ENCODE data around the gene POLR3C. TPM values are rescaled to one million over a fixed set of nuclear protein-coding genes. Genes with fewer than 3 reads are reported as not detected.

Gene POLR3C
- total and polyA plus RNA-seq, 7 experiments from 2014 or later: 22.0 to 48.9 (median 41.5) TPM

- no peak overlapping the region for H3K27ac Mint-ChIP-seq
- H3K4me1 ChIP-seq (ENCODE audit: control insufficient read depth in 2 of 2, insufficient read depth in 2 of 2, low read length in 2 of 2): no peaks in the 10 kb centered on the region
- peaks cover 16 to 69% (median 60%) of the 10 kb centered on the region in 5 donors for H3K36me3 Mint-ChIP-seq
- H3K27ac ChIP-seq (ENCODE audit: low read depth, low read length): no peak overlapping the region
- POLR2A ChIA-PET: no interaction called here
- peaks cover 0 to 9% (median 6%) of the 10 kb centered on the region in 3 experiments for H3K9me3 ChIP-seq (ENCODE audit: control insufficient read depth in 2 of 3, low read length in 3 of 3)
- CTCF ChIA-PET: no interaction called here
- no peaks in the 10 kb centered on the region for H3K27me3 ChIP-seq (ENCODE audit: control insufficient read depth in 2 of 2, insufficient read depth in 2 of 2, low read length in 2 of 2)
- ATAC-seq: no peak
- no peaks in the 10 kb centered on the region for H3K36me3 ChIP-seq (ENCODE audit: control insufficient read depth in 2 of 3, insufficient read depth in 3 of 3, low read length in 3 of 3)
- no peak overlapping the region for H3K4me3 ChIP-seq (ENCODE audit: low read length)
- H3K27me3 Mint-ChIP-seq: no peaks in the 10 kb centered on the region
- no peak for DNase-seq
- intact Hi-C loops (cut with micrococcal nuclease): no loop called here
- H3K9me3 Mint-ChIP-seq: peaks cover 5 to 36% (median 17%) of the 10 kb centered on the region in 11 donors
- H3K4me3 Mint-ChIP-seq: peak overlapping the region in 1 of 10 donors; percentile 48
- H3K4me1 Mint-ChIP-seq: peaks cover 16 to 42% (median 20%) of the 10 kb centered on the region in 7 donors
These were observed 27.2 kb upstream of the POLR3C start for GRCh38 chr1:145796753-145797152.

GRCh38 chr1:145799806-145800205 is 24.2 kb upstream of the POLR3C start:
- no peaks in the 10 kb centered on the region for H3K27me3 Mint-ChIP-seq
- no peak overlapping the region for H3K27ac ChIP-seq (ENCODE audit: low read depth, low read length)
- peaks cover 0 to 4% of the 10 kb centered on the region in 2 donors for H3K4me1 ChIP-seq (ENCODE audit: control insufficient read depth in 2 of 2, insufficient read depth in 2 of 2, low read length in 2 of 2)
- no peaks in the 10 kb centered on the region for H3K36me3 ChIP-seq (ENCODE audit: control insufficient read depth in 2 of 3, insufficient read depth in 3 of 3, low read length in 3 of 3)
- H3K27ac Mint-ChIP-seq: no peak overlapping the region
- H3K27me3 ChIP-seq (ENCODE audit: control insufficient read depth in 2 of 2, insufficient read depth in 2 of 2, low read length in 2 of 2): no peaks in the 10 kb centered on the region
- POLR2A ChIA-PET: no interaction called here
- H3K36me3 Mint-ChIP-seq: peaks cover 16 to 58% (median 50%) of the 10 kb centered on the region in 5 donors
- H3K4me1 Mint-ChIP-seq: peaks cover 19 to 62% (median 46%) of the 10 kb centered on the region in 7 donors
- DNase-seq (no peak), ATAC-seq (no peak)
- H3K4me3 ChIP-seq (ENCODE audit: low read length): no peak overlapping the region
- CTCF ChIA-PET: no interaction called here
- H3K9me3 Mint-ChIP-seq: peaks cover 5 to 36% (median 17%) of the 10 kb centered on the region in 11 donors
- peaks cover 0 to 9% (median 6%) of the 10 kb centered on the region in 3 experiments for H3K9me3 ChIP-seq (ENCODE audit: control insufficient read depth in 2 of 3, low read length in 3 of 3)
- no peak overlapping the region for H3K4me3 Mint-ChIP-seq
- intact Hi-C loops (cut with micrococcal nuclease): no loop called here

DNA sequence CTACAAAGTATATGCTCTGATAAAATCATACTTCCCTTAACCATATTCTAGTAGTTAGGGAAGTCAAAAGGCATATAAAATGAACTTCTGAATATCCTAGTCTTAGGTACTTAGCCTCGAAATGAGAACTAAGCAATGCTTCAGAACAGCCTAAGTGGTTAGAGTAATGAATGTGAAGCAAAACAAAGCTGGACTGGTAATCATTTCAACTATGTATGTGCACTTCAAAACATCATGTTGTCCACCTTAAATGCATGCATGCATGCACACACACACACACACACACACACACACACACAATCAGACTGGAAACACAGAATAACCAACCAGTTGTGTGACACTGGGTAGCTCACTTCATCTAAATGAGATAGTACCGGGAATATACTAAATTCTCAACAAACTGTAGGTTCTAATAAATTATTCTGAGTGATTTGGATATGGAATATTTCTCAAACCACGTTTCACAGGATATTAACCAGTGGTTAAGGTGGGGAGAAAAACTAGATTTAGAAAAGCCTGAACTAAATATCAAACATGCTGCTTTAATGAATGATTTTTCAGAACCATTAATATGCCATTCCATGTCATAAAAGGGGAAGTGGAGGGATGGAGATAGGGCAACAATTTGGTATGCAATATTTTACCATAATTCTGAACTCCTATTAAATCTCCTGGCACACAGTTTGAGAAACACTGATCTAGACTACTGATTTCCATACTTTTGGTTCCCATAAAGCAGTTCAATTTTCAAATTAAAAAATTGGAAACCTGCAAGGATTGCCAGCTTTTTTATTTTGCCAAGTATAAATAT is 19.6 kb upstream of the POLR3C start:
- no peak for ATAC-seq
- Mint-ChIP-seq H3K27me3 (no peaks in the 10 kb centered on the region), H3K4me3 (peak overlapping the region in 2 of 10 donors; percentile 15 to 23), H3K36me3 (peaks cover 6 to 25% (median 14%) of the 10 kb centered on the region in 5 donors), H3K9me3 (peaks cover 0 to 6% (median 0%) of the 10 kb centered on the region in 11 donors), H3K4me1 (peaks cover 10 to 77% (median 58%) of the 10 kb centered on the region in 7 donors), H3K27ac (peak overlapping the region in 1 of 9 donors; percentile 19)
- H3K4me3 ChIP-seq (ENCODE audit: low read length): no peak overlapping the region
- POLR2A ChIA-PET: interaction anchor here (0.6 to 0.8 kb wide), 2 partner anchors 20 to 46 kb away, joined by 3 to 5 read pairs; no protein-coding TSS in a partner anchor
- H3K27me3 ChIP-seq (ENCODE audit: control insufficient read depth in 2 of 2, insufficient read depth in 2 of 2, low read length in 2 of 2): no peaks in the 10 kb centered on the region
- DNase-seq: no peak
- H3K27ac ChIP-seq (ENCODE audit: low read depth, low read length): no peak overlapping the region
- intact Hi-C loops (cut with micrococcal nuclease): no loop called here
- peaks cover 0 to 4% of the 10 kb centered on the region in 2 donors for H3K4me1 ChIP-seq (ENCODE audit: control insufficient read depth in 2 of 2, insufficient read depth in 2 of 2, low read length in 2 of 2)
- H3K36me3 ChIP-seq (ENCODE audit: control insufficient read depth in 2 of 3, insufficient read depth in 3 of 3, low read length in 3 of 3): no peaks in the 10 kb centered on the region
- CTCF ChIA-PET: no interaction called here
- no peaks in the 10 kb centered on the region for H3K9me3 ChIP-seq (ENCODE audit: control insufficient read depth in 2 of 3, low read length in 3 of 3)

DNA sequence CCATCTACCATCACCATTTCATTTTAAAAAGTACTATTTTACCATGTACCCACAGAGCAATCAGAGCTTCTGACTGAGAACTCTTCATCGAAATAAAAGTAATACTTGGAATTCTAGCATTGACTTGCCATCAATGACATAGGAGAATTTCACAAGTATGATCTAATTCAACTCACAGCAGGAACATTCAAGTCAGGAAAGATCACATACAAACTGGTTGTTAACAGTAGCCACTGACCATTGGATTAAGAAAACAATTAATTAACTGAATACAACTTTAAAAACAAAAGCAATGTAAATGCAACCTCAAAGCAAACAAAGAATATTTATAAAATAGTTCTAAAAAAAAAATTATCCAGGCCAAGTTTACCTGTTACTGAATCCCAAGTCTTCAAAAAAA is 18.9 kb upstream of the POLR3C start:
- H3K27me3 Mint-ChIP-seq: no peaks in the 10 kb centered on the region
- intact Hi-C loops (cut with micrococcal nuclease): no loop called here
- H3K4me3 Mint-ChIP-seq: peak overlapping the region in 1 of 10 donors; percentile 15
- ATAC-seq: no peak
- H3K36me3 Mint-ChIP-seq: peaks cover 0 to 18% (median 8%) of the 10 kb centered on the region in 5 donors
- H3K9me3 Mint-ChIP-seq: peaks cover 0 to 3% (median 0%) of the 10 kb centered on the region in 11 donors
- DNase-seq: no peak
- CTCF ChIA-PET: interaction anchor here (2.0 kb wide), 1 partner anchor 40 kb away, joined by 4 read pairs; the partner anchor contains the start of gene NUDT17
- peaks cover 0 to 4% of the 10 kb centered on the region in 2 donors for H3K4me1 ChIP-seq (ENCODE audit: control insufficient read depth in 2 of 2, insufficient read depth in 2 of 2, low read length in 2 of 2)
- H3K27ac ChIP-seq (ENCODE audit: low read depth, low read length): no peak overlapping the region
- H3K4me3 ChIP-seq (ENCODE audit: low read length): no peak overlapping the region
- H3K36me3 ChIP-seq (ENCODE audit: control insufficient read depth in 2 of 3, insufficient read depth in 3 of 3, low read length in 3 of 3): no peaks in the 10 kb centered on the region
- peaks cover 10 to 73% (median 58%) of the 10 kb centered on the region in 7 donors for H3K4me1 Mint-ChIP-seq
- POLR2A ChIA-PET: interaction anchor here (0.6 kb wide), 1 partner anchor 20 kb away, joined by 5 read pairs; no protein-coding TSS in a partner anchor
- no peaks in the 10 kb centered on the region for H3K9me3 ChIP-seq (ENCODE audit: control insufficient read depth in 2 of 3, low read length in 3 of 3)
- peak overlapping the region in 1 of 9 donors; percentile 19 for H3K27ac Mint-ChIP-seq
- no peaks in the 10 kb centered on the region for H3K27me3 ChIP-seq (ENCODE audit: control insufficient read depth in 2 of 2, insufficient read depth in 2 of 2, low read length in 2 of 2)

GRCh38 chr1:145806408-145806807 is 17.6 kb upstream of the POLR3C start:
- no peak overlapping the region for H3K4me3 ChIP-seq (ENCODE audit: low read length)
- H3K27me3 ChIP-seq (ENCODE audit: control insufficient read depth in 2 of 2, insufficient read depth in 2 of 2, low read length in 2 of 2): no peaks in the 10 kb centered on the region
- no peaks in the 10 kb centered on the region for H3K36me3 ChIP-seq (ENCODE audit: control insufficient read depth in 2 of 3, insufficient read depth in 3 of 3, low read length in 3 of 3)
- intact Hi-C loops (cut with micrococcal nuclease): no loop called here
- ChIA-PET POLR2A (no interaction called here), CTCF (interaction anchor here (2.0 kb wide), 1 partner anchor 39 kb away, joined by 4 read pairs; the partner anchor contains the start of gene NUDT17)
- Mint-ChIP-seq H3K4me3 (no peak overlapping the region), H3K4me1 (peaks cover 5 to 65% (median 48%) of the 10 kb centered on the region in 7 donors), H3K27me3 (no peaks in the 10 kb centered on the region), H3K9me3 (no peaks in the 10 kb centered on the region), H3K36me3 (peaks cover 0 to 14% (median 4%) of the 10 kb centered on the region in 5 donors), H3K27ac (no peak overlapping the region)
- H3K4me1 ChIP-seq (ENCODE audit: control insufficient read depth in 2 of 2, insufficient read depth in 2 of 2, low read length in 2 of 2): peaks cover 0 to 4% of the 10 kb centered on the region in 2 donors
- no peaks in the 10 kb centered on the region for H3K9me3 ChIP-seq (ENCODE audit: control insufficient read depth in 2 of 3, low read length in 3 of 3)
- ATAC-seq (no peak), DNase-seq (no peak)
- no peak overlapping the region for H3K27ac ChIP-seq (ENCODE audit: low read depth, low read length)

DNA sequence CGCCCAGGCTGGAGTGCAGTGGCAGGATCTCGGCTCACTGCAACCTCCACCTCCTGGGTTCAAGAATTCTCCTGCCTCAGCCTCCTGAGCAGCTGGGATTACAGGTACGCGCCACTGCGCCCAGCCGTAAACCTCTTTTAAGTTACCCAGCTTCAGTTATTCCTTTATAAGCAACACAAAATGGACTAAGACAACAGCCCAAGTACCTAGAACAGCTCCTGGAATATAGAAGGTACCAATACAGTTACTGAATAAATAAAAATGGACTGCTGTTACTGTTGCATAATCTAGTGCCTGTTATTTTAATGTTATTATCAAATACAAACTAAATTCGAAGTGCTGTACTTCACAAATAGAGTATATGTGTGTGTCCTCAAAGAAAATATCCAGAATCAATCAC is 17.2 kb upstream of the POLR3C start:
- Histone ChIP-seq H3K4me1 (ENCODE audit: control insufficient read depth in 2 of 2, insufficient read depth in 2 of 2, low read length in 2 of 2) (peaks cover 0 to 4% of the 10 kb centered on the region in 2 donors), H3K9me3 (ENCODE audit: control insufficient read depth in 2 of 3, low read length in 3 of 3) (no peaks in the 10 kb centered on the region), H3K27me3 (ENCODE audit: control insufficient read depth in 2 of 2, insufficient read depth in 2 of 2, low read length in 2 of 2) (no peaks in the 10 kb centered on the region), H3K36me3 (ENCODE audit: control insufficient read depth in 2 of 3, insufficient read depth in 3 of 3, low read length in 3 of 3) (no peaks in the 10 kb centered on the region), H3K27ac (ENCODE audit: low read depth, low read length) (no peak overlapping the region), H3K4me3 (ENCODE audit: low read length) (no peak overlapping the region)
- peaks cover 5 to 61% (median 45%) of the 10 kb centered on the region in 7 donors for H3K4me1 Mint-ChIP-seq
- intact Hi-C loops (cut with micrococcal nuclease): no loop called here
- POLR2A ChIA-PET: no interaction called here
- no peak overlapping the region for H3K27ac Mint-ChIP-seq
- no peak for ATAC-seq
- H3K36me3 Mint-ChIP-seq: peaks cover 0 to 10% (median 4%) of the 10 kb centered on the region in 5 donors
- H3K9me3 Mint-ChIP-seq: no peaks in the 10 kb centered on the region
- CTCF ChIA-PET: interaction anchor here (2.0 kb wide), 1 partner anchor 39 kb away, joined by 4 read pairs; the partner anchor contains the start of gene NUDT17
- H3K4me3 Mint-ChIP-seq: no peak overlapping the region
- no peak for DNase-seq
- H3K27me3 Mint-ChIP-seq: no peaks in the 10 kb centered on the region

Measured in naive thymus-derived CD4-positive, alpha-beta T cell (primary cell).